Loucy (cell line): ENCODE measurements around the gene SPATC1L.

Experiments used
- H2AFZ ChIP-seq: fragments of 200-600 bp; sonication (generic); 2 replicates; pipeline ENCODE4 v1.6.0; 2016; ENCODE audit warnings: antibody characterized with exemption, mild to moderate bottlenecking, low read length, moderate library complexity
- H3F3A ChIP-seq: fragments of 200-600 bp; 2 replicates; pipeline ENCODE4 v1.6.0; 2016; ENCODE audit warnings: antibody characterized with exemption, low read depth, mild to moderate bottlenecking
- H3K27me3 ChIP-seq: fragments of 200-600 bp; sonication (generic); 2 replicates; pipeline ENCODE4 v1.6.1; 2014; ENCODE audit warnings: low read length, mild to moderate bottlenecking; ENCODE audit not compliant: insufficient read depth, poor library complexity, severe bottlenecking
- H3K36me3 ChIP-seq: fragments of 200-600 bp; sonication (generic); 2 replicates; pipeline ENCODE4 v1.6.1; 2016; ENCODE audit warnings: low read length; ENCODE audit not compliant: insufficient read depth
- H3K4me1 ChIP-seq: fragments of 200-600 bp; sonication (generic); 2 replicates; pipeline ENCODE4 v1.5.1; 2014; ENCODE audit warnings: low read length, mild to moderate bottlenecking; ENCODE audit not compliant: insufficient read depth, poor library complexity, severe bottlenecking
- H3K4me2 ChIP-seq: fragments of 200-600 bp; sonication (generic); 2 replicates; pipeline ENCODE4 v1.6.0; 2014; ENCODE audit warnings: antibody characterized with exemption, low read length, low read depth, mild to moderate bottlenecking; ENCODE audit not compliant: poor library complexity, severe bottlenecking
- H3K4me3 ChIP-seq: fragments of 200-600 bp; sonication (generic); 2 replicates; pipeline ENCODE4 v1.5.1; 2014; ENCODE audit warnings: low read length, mild to moderate bottlenecking, mixed read lengths; ENCODE audit not compliant: poor library complexity, severe bottlenecking
- H3K79me2 ChIP-seq: fragments of 200-600 bp; sonication (generic); 2 replicates; pipeline ENCODE4 v1.6.1; 2014; ENCODE audit warnings: low read length; ENCODE audit not compliant: insufficient read depth
- H3K9ac ChIP-seq: fragments of 200-600 bp; sonication (generic); 2 replicates; pipeline ENCODE4 v1.6.0; 2014; ENCODE audit warnings: mild to moderate bottlenecking, low read depth, low read length, moderate library complexity; ENCODE audit not compliant: poor library complexity, severe bottlenecking
- H3K9me2 ChIP-seq: fragments of 200-600 bp; sonication (generic); replicated peaks from 2 replicates; pipeline ENCODE4 v1.6.1; 2016; ENCODE audit warnings: low read depth, low read length, mixed read lengths
- H3K9me3 ChIP-seq: fragments of 200-600 bp; sonication (generic); 2 replicates; pipeline ENCODE4 v1.6.1; 2014; ENCODE audit warnings: mild to moderate bottlenecking, antibody characterized with exemption, low read length, low read depth; ENCODE audit not compliant: insufficient read depth
- H4K20me1 ChIP-seq: fragments of 200-600 bp; sonication (generic); 2 replicates; pipeline ENCODE4 v1.6.0; 2014; ENCODE audit warnings: antibody characterized with exemption, low read length, mild to moderate bottlenecking; ENCODE audit not compliant: insufficient read depth, poor library complexity, severe bottlenecking
- EZH2phosphoT487 ChIP-seq: fragments of 200-600 bp; IDR thresholded peaks from 2 replicates; pipeline ENCODE4 v1.6.1; 2018; ENCODE audit warnings: antibody characterized with exemption, mild to moderate bottlenecking, moderate library complexity, borderline replicate concordance
- TF ChIP-seq, protein P1 (sequence below): fragments of 200-600 bp; sonication (generic); conservative IDR thresholded peaks from 2 replicates; pipeline ENCODE4 v1.5.1; 2014; ENCODE audit warnings: mild to moderate bottlenecking, antibody characterized with exemption, low read length

The SPATC1L gene

DNA sequence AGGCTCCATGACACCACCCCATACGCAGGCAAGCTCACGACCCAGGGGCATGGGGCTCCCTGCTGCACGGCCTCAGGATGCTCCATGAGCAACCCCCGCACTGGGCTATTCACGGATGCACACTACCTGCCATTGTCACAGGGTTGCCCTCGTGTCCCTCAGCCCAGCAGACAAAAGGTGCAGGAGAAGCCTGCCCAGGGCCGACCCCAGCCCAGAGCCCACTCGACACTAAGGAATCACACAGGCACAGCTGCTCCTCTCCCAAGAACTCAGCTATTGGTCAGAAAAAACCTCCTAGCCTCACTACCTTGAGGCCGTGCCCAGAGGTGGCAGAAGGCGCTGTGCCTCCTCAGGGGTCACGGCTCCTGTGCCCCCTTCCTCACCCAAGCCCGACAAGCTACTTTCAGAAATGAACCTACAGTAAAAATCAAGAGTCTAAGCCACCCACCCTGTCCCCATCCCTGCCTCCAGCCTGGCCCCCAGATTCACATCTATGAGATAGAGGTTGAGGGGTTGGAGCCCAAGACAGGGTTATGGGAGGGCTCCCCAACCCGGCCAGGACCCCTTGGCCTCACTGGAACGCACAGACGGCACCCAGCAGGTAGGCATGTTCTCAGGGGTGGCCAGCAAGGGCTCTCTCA lies 6.4 kb upstream of the SPATC1L start:
- peaks cover 54% of the 10 kb centered on the region; the same call in 1 of the 2 replicates for H3K36me3 ChIP-seq
- no peaks in the 10 kb centered on the region for H4K20me1 ChIP-seq
- H3K9me2 ChIP-seq: no peaks in the 10 kb centered on the region
- peaks cover 2% of the 10 kb centered on the region for H3K4me1 ChIP-seq
- H2AFZ ChIP-seq: no peak overlapping the region
- no peak overlapping the region for H3K9ac ChIP-seq
- TF ChIP-seq, protein P1, sequence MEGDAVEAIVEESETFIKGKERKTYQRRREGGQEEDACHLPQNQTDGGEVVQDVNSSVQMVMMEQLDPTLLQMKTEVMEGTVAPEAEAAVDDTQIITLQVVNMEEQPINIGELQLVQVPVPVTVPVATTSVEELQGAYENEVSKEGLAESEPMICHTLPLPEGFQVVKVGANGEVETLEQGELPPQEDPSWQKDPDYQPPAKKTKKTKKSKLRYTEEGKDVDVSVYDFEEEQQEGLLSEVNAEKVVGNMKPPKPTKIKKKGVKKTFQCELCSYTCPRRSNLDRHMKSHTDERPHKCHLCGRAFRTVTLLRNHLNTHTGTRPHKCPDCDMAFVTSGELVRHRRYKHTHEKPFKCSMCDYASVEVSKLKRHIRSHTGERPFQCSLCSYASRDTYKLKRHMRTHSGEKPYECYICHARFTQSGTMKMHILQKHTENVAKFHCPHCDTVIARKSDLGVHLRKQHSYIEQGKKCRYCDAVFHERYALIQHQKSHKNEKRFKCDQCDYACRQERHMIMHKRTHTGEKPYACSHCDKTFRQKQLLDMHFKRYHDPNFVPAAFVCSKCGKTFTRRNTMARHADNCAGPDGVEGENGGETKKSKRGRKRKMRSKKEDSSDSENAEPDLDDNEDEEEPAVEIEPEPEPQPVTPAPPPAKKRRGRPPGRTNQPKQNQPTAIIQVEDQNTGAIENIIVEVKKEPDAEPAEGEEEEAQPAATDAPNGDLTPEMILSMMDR: no peak
- TF ChIP-seq EZH2phosphoT487: no peak
- no peaks in the 10 kb centered on the region for H3F3A ChIP-seq
- no peaks in the 10 kb centered on the region for H3K27me3 ChIP-seq
- no peak overlapping the region for H3K4me3 ChIP-seq
- H3K9me3 ChIP-seq: no peaks in the 10 kb centered on the region
- no peaks in the 10 kb centered on the region for H3K79me2 ChIP-seq
- H3K4me2 ChIP-seq: no peak overlapping the region

DNA sequence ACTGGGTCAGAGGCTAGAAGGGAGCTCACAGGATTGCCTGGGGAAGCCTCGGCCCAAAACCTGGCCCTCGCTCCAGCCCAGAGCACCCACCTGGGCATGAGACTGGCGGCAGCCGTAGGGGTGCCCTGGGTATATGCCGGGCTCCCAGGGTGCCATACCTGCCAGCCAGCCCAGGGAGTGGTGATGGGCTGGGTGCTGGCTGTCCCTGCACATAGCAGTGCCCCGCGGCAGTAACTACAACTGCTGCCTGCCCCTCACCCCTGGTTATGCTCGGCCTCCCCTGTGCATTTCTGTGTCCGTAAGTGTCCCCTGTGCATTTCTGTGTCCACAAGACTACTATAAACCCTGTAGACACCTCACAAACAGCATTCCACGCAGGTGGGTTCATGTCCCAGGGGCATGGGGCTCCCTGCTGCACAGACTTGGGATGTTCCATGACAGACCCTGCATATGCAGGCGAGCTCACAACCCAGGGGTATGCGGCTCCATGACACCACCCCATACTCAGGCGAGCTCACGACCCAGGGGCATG lies 5.8 kb upstream of the SPATC1L start:
- H3K79me2 ChIP-seq: no peaks in the 10 kb centered on the region
- no peak overlapping the region for H3K4me3 ChIP-seq
- H3K9me3 ChIP-seq: no peaks in the 10 kb centered on the region
- H3F3A ChIP-seq: no peaks in the 10 kb centered on the region
- no peak overlapping the region for H2AFZ ChIP-seq
- no peak overlapping the region for H3K9ac ChIP-seq
- TF ChIP-seq, protein P1: no peak
- TF ChIP-seq EZH2phosphoT487: no peak
- no peak overlapping the region for H3K4me2 ChIP-seq
- H3K9me2 ChIP-seq: no peaks in the 10 kb centered on the region
- no peaks in the 10 kb centered on the region for H4K20me1 ChIP-seq
- peaks cover 49% of the 10 kb centered on the region; the same call in 1 of the 2 replicates for H3K36me3 ChIP-seq
- peaks cover 8% of the 10 kb centered on the region for H3K4me1 ChIP-seq
- no peaks in the 10 kb centered on the region for H3K27me3 ChIP-seq

- Histone ChIP-seq H3K27me3 (no peaks in the 10 kb centered on the region), H3K9me3 (no peaks in the 10 kb centered on the region), H3K36me3 (peaks cover 42% of the 10 kb centered on the region; the same call in 1 of the 2 replicates), H3K4me2 (no peak overlapping the region), H3F3A (no peaks in the 10 kb centered on the region), H4K20me1 (no peaks in the 10 kb centered on the region), H3K4me3 (no peak overlapping the region), H3K79me2 (no peaks in the 10 kb centered on the region), H3K9ac (no peak overlapping the region), H2AFZ (no peak overlapping the region), H3K9me2 (no peaks in the 10 kb centered on the region), H3K4me1 (peaks cover 13% of the 10 kb centered on the region)
- TF ChIP-seq EZH2phosphoT487: no peak
- TF ChIP-seq, protein P1: no peak
Measured at GRCh38 chr21:46189213-46189958, 5.1 kb upstream of the SPATC1L start.
